Liver (tissue), 9 donors: Measurements from ENCODE around the gene SP3. TPM values are rescaled to one million over a fixed set of nuclear protein-coding genes. Genes with fewer than 3 reads are reported as not detected.

Experiments used
- DNase-seq: peaks from one replicate; pipeline ENCODE4 v3.0.0-alpha.2; 2017; ENCODE audit warnings: low spot score
- H3K27ac ChIP-seq, 2 donors: one replicate each; pipeline ENCODE4 v1.7.0; 2013; ENCODE audit warnings: inconsistent platforms in 2 of 2, low read length in 2 of 2, control low read depth in 1 of 2, low read depth in 1 of 2, mild to moderate bottlenecking in 1 of 2
- H3K27me3 ChIP-seq, 4 donors: one replicate each; pipeline versions ENCODE4 v1.6.1 to v1.7.0; 2013; ENCODE audit warnings: low read length in 3 of 4, inconsistent platforms in 1 of 4, mild to moderate bottlenecking in 1 of 4, moderate library complexity in 1 of 4; ENCODE audit not compliant: control insufficient read depth in 4 of 4, insufficient read depth in 4 of 4
- H3K36me3 ChIP-seq, 4 donors: one replicate each; pipeline versions ENCODE4 v1.6.1 to v1.7.0; 2013; ENCODE audit warnings: low read length in 3 of 4, mild to moderate bottlenecking in 3 of 4, low read depth in 1 of 4, moderate library complexity in 1 of 4; ENCODE audit not compliant: control insufficient read depth in 4 of 4, insufficient read depth in 3 of 4
- H3K4me1 ChIP-seq, 4 donors: one replicate each; pipeline versions ENCODE4 v1.6.1 to v1.7.0; 2013; ENCODE audit warnings: low read length in 3 of 4, mild to moderate bottlenecking in 3 of 4, moderate library complexity in 1 of 4; ENCODE audit not compliant: control insufficient read depth in 4 of 4, insufficient read depth in 4 of 4
- H3K4me3 ChIP-seq, 3 donors: one replicate each; pipeline versions ENCODE4 v1.6.1 to v1.7.0; 2013; ENCODE audit warnings: low read length in 3 of 3, control low read depth in 1 of 3, low read depth in 1 of 3, mild to moderate bottlenecking in 1 of 3
- H3K9ac ChIP-seq, 2 donors: one replicate each; pipeline ENCODE4 v1.7.0; 2013; ENCODE audit warnings: low read length in 2 of 2, mild to moderate bottlenecking in 2 of 2, moderate library complexity in 2 of 2, control low read depth in 1 of 2, low read depth in 1 of 2
- H3K9me3 ChIP-seq, 4 donors: one replicate each; pipeline versions ENCODE4 v1.6.1 to v1.7.0; 2013; ENCODE audit warnings: low read length in 3 of 4; ENCODE audit not compliant: control insufficient read depth in 4 of 4
- FOXA1 ChIP-seq: IDR thresholded peaks from 2 replicates; pipeline ENCODE4 v1.6.1; 2016; ENCODE audit warnings: antibody characterized with exemption
- FOXA2 ChIP-seq: IDR thresholded peaks from 2 replicates; pipeline ENCODE4 v1.6.1; 2016; ENCODE audit warnings: antibody characterized with exemption
- GABPA ChIP-seq, 2 donors: IDR thresholded peaks in 1 of 2; conservative IDR thresholded peaks in 1 of 2; 2 replicates each; pipeline ENCODE4 v1.6.1; 2016; ENCODE audit warnings: antibody characterized with exemption in 2 of 2, mild to moderate bottlenecking in 1 of 2, moderate library complexity in 1 of 2
- HNF4A ChIP-seq, 2 donors: conservative IDR thresholded peaks; 2 replicates each; pipeline ENCODE4 v1.6.1; 2016; ENCODE audit warnings: antibody characterized with exemption in 2 of 2, mild to moderate bottlenecking in 2 of 2
- HNF4G ChIP-seq: IDR thresholded peaks from 2 replicates; pipeline ENCODE4 v1.6.1; 2016; ENCODE audit warnings: antibody characterized with exemption
- JUND ChIP-seq, 2 donors: IDR thresholded peaks; 2 replicates each; pipeline ENCODE4 v1.6.1; 2016; ENCODE audit warnings: antibody characterized with exemption in 2 of 2
- NR2F2 ChIP-seq: IDR thresholded peaks from 2 replicates; pipeline ENCODE4 v1.6.1; 2016; ENCODE audit warnings: antibody characterized with exemption
- RAD21 ChIP-seq, 2 donors: IDR thresholded peaks; 2 replicates each; pipeline ENCODE4 v1.6.1; 2016; ENCODE audit warnings: antibody characterized with exemption in 2 of 2, mild to moderate bottlenecking in 2 of 2
- RXRA ChIP-seq, 2 donors: IDR thresholded peaks; 2 replicates each; pipeline ENCODE4 v1.6.1; 2017 to 2018; ENCODE audit warnings: antibody characterized with exemption in 2 of 2, mild to moderate bottlenecking in 1 of 2
- SP1 ChIP-seq: IDR thresholded peaks from 2 replicates; pipeline ENCODE4 v1.6.1; 2018; ENCODE audit warnings: antibody characterized with exemption, mild to moderate bottlenecking
- TAF1 ChIP-seq: conservative IDR thresholded peaks from 2 replicates; pipeline ENCODE4 v1.6.1; 2016; ENCODE audit warnings: antibody characterized with exemption, mild to moderate bottlenecking
- WGBS: extraction: QIAGEN DNeasy Blood & Tissue Kit; methylation state at CpG from one replicate; pipeline ENCODE4 v1.1.7; 2013; 5-methylcytosine and 5-hydroxymethylcytosine counted together
- polyA plus RNA-seq, 2 donors: library from polyadenylated mRNA; stranded (reverse) in 1 of 2; unstranded in 1 of 2; fragments of 200-250 nt in 1 of 2; fragments of >200 nt in 1 of 2; fragmentation: Nextera tagmentation in 1 of 2; extraction: Ambion mirVana in 1 of 2; gene quantifications; one replicate each; pipeline versions ENCODE4 v1.2.1 to v1.2.3, GENCODE V29; 2013 to 2015
- total RNA-seq, 2 donors: library from RNA; depleted of rRNA; stranded (reverse); fragments of >200 nt; gene quantifications; one replicate each; pipeline ENCODE4 v1.2.3, GENCODE V29; 2014
- TF ChIP-seq, protein P1 (sequence below): IDR thresholded peaks from 2 replicates; pipeline ENCODE4 v1.6.1; 2016; ENCODE audit warnings: antibody characterized with exemption
- TF ChIP-seq, protein P2 (sequence below): IDR thresholded peaks from 2 replicates; pipeline ENCODE4 v1.6.1; 2016; ENCODE audit warnings: antibody characterized with exemption, mild to moderate bottlenecking
- TF ChIP-seq, protein P3 (sequence below): IDR thresholded peaks from 2 replicates; pipeline ENCODE4 v1.6.1; 2016; ENCODE audit warnings: antibody characterized with exemption
- TF ChIP-seq, protein P4 (sequence below): IDR thresholded peaks from 2 replicates; pipeline ENCODE4 v1.6.1; 2016; ENCODE audit warnings: antibody characterized with exemption
- TF ChIP-seq, protein P5 (sequence below): fragments of 150-350 bp; IDR thresholded peaks from 2 replicates; pipeline ENCODE4 v1.5.1; 2017; ENCODE audit warnings: improper control_type of control experiment, low read depth, low read length; ENCODE audit not compliant: missing input control
- donor health status: healthy.
- donor health status: healthy.
- donor health status: healthy.
- donor health status: healthy.
- donor health status: healthy.

Gene SP3
- total and polyA plus RNA-seq, 4 donors: 10.0 to 83.7 (median 33.2) TPM

DNA sequence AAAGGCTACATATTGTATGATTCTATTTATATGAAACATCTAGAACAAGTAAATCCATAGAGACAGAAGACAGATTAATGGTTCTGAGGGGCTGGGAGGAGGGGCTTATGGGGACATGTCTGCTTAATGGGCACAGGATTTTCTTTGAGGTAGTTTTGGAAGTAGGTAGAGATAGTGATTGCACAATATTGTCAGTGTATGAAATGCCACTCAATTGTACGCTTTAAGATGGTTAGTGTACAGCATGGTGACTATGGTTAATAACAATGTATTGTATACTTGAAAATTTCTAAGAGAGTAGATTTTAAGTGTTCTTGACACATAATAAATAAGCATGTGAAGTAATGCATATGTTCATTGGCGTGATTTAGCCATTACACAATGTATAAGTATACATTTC is 68.4 kb downstream of the SP3 start:
- Histone ChIP-seq H3K9ac (no peak overlapping the region), H3K9me3 (no peaks in the 10 kb centered on the region), H3K27me3 (no peaks in the 10 kb centered on the region), H3K4me1 (peaks cover 0 to 3% (median 0%) of the 10 kb centered on the region in 4 donors), H3K36me3 (no peaks in the 10 kb centered on the region), H3K27ac (no peak overlapping the region), H3K4me3 (no peak overlapping the region)
- no peak for DNase-seq
- TF ChIP-seq GABPA (IDR thresholded peaks at IDR 0.05 in 1 of 2, conservative IDR thresholded peaks at IDR 0.05 in 1 of 2) (no peak), RAD21 (IDR thresholded peaks at IDR 0.05) (no peak), TAF1 (no peak), FOXA1 (no peak), SP1 (no peak), RXRA (IDR thresholded peaks at IDR 0.05) (no peak), JUND (IDR thresholded peaks at IDR 0.05) (no peak), FOXA2 (no peak), HNF4A (conservative IDR thresholded peaks at IDR 0.05) (no peak)
- TF ChIP-seq, protein P1, sequence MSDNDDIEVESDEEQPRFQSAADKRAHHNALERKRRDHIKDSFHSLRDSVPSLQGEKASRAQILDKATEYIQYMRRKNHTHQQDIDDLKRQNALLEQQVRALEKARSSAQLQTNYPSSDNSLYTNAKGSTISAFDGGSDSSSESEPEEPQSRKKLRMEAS: no peak
- TF ChIP-seq, protein P2, sequence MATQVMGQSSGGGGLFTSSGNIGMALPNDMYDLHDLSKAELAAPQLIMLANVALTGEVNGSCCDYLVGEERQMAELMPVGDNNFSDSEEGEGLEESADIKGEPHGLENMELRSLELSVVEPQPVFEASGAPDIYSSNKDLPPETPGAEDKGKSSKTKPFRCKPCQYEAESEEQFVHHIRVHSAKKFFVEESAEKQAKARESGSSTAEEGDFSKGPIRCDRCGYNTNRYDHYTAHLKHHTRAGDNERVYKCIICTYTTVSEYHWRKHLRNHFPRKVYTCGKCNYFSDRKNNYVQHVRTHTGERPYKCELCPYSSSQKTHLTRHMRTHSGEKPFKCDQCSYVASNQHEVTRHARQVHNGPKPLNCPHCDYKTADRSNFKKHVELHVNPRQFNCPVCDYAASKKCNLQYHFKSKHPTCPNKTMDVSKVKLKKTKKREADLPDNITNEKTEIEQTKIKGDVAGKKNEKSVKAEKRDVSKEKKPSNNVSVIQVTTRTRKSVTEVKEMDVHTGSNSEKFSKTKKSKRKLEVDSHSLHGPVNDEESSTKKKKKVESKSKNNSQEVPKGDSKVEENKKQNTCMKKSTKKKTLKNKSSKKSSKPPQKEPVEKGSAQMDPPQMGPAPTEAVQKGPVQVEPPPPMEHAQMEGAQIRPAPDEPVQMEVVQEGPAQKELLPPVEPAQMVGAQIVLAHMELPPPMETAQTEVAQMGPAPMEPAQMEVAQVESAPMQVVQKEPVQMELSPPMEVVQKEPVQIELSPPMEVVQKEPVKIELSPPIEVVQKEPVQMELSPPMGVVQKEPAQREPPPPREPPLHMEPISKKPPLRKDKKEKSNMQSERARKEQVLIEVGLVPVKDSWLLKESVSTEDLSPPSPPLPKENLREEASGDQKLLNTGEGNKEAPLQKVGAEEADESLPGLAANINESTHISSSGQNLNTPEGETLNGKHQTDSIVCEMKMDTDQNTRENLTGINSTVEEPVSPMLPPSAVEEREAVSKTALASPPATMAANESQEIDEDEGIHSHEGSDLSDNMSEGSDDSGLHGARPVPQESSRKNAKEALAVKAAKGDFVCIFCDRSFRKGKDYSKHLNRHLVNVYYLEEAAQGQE: no peak
- TF ChIP-seq, protein P3, sequence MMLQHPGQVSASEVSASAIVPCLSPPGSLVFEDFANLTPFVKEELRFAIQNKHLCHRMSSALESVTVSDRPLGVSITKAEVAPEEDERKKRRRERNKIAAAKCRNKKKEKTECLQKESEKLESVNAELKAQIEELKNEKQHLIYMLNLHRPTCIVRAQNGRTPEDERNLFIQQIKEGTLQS: no peak
- TF ChIP-seq, protein P4, sequence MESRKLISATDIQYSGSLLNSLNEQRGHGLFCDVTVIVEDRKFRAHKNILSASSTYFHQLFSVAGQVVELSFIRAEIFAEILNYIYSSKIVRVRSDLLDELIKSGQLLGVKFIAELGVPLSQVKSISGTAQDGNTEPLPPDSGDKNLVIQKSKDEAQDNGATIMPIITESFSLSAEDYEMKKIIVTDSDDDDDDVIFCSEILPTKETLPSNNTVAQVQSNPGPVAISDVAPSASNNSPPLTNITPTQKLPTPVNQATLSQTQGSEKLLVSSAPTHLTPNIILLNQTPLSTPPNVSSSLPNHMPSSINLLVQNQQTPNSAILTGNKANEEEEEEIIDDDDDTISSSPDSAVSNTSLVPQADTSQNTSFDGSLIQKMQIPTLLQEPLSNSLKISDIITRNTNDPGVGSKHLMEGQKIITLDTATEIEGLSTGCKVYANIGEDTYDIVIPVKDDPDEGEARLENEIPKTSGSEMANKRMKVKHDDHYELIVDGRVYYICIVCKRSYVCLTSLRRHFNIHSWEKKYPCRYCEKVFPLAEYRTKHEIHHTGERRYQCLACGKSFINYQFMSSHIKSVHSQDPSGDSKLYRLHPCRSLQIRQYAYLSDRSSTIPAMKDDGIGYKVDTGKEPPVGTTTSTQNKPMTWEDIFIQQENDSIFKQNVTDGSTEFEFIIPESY: no peak
- TF ChIP-seq, protein P5, sequence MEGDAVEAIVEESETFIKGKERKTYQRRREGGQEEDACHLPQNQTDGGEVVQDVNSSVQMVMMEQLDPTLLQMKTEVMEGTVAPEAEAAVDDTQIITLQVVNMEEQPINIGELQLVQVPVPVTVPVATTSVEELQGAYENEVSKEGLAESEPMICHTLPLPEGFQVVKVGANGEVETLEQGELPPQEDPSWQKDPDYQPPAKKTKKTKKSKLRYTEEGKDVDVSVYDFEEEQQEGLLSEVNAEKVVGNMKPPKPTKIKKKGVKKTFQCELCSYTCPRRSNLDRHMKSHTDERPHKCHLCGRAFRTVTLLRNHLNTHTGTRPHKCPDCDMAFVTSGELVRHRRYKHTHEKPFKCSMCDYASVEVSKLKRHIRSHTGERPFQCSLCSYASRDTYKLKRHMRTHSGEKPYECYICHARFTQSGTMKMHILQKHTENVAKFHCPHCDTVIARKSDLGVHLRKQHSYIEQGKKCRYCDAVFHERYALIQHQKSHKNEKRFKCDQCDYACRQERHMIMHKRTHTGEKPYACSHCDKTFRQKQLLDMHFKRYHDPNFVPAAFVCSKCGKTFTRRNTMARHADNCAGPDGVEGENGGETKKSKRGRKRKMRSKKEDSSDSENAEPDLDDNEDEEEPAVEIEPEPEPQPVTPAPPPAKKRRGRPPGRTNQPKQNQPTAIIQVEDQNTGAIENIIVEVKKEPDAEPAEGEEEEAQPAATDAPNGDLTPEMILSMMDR: no peak
- 93% methylated on average over 2 of the region's 2 CpGs for WGBS

DNA sequence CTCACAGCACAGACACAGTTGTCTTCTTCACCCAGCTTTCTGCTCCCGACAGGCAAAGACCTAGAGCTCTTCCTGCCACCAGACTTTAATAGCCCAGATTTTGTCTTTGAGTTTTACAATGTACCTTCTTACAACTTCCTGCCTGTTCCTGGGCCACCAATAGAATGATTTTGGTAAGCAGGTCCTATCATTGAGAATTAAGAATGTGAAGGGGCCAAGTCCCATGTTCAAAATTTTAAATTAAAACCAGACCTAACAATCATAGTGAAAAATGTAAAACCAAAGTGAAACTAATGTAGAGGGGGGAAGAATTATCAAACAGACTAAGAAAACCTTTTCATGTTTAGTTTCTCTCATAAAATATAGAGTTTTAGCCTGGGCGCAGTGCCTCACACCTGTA is 72.8 kb downstream of the SP3 start:
- Histone ChIP-seq H3K4me3 (no peak overlapping the region), H3K4me1 (no peaks in the 10 kb centered on the region), H3K9me3 (peaks cover 0 to 8% (median 2%) of the 10 kb centered on the region in 4 donors), H3K9ac (no peak overlapping the region), H3K36me3 (no peaks in the 10 kb centered on the region), H3K27ac (no peak overlapping the region), H3K27me3 (no peaks in the 10 kb centered on the region)
- no peak for DNase-seq
- TF ChIP-seq NR2F2 (no peak), RAD21 (IDR thresholded peaks at IDR 0.05) (no peak), HNF4A (conservative IDR thresholded peaks at IDR 0.05) (no peak), GABPA (IDR thresholded peaks at IDR 0.05 in 1 of 2, conservative IDR thresholded peaks at IDR 0.05 in 1 of 2) (no peak), HNF4G (no peak), JUND (IDR thresholded peaks at IDR 0.05) (no peak)
- TF ChIP-seq, protein P4: no peak
- WGBS: 87% methylated on average over 2 of the region's 2 CpGs
